ENCODE results near the gene TMCC3. TPM values are rescaled to one million over a fixed set of nuclear protein-coding genes. Genes with fewer than 3 reads are reported as not detected.
"Not testable (repeated sequence)": the region's sequence is repeated elsewhere in the genome, so short reads cannot be mapped to it uniquely, and the experiment has no call there.

Gene TMCC3
- total RNA-seq, 1 donor from 2014 or later: 48.1 TPM

DNA sequence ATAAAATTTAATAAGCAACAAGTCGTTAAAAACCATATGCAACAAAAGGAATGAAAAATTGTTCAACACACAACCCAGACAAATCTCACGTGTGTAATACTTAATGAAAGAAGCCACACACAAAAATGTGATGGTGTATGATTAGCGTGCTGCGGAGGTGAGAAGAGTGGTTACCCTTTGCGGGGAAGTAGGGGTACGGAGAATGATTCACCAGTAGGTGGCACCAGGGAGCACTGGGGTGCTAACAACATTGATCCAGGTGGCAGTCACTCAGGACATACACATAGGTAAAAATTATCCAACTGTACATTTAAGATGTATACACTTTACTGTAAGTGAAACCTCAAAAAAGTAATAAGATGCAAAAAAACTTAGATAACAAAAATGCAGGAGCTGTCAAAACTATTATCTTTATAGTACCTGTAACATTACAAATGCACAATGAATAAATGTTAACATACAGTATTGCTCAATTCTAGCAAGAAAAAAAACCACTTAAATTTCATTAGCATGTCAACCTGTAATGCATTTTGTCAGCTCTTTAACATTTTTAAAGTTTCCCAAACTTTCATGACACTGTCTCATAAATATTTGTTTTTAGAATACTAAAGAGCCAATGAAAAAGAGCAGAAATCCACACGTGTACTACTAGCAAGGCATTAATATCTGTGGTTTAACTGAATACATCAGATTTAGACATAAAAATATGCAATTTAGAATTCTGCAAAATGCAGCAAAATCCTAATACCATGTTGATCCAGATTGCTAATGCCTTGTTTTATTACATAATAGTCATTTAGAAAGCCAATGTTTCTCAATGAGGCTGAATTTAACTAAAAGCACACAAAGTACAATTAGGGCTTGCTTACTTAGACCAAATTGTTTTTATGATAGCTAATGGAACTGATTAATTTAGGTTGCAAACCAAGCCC, 46.7 kb downstream of the TMCC3 start:
- no peak overlapping the region for H3K27ac Mint-ChIP-seq (ENCODE audit: unreplicated experiment)
- H3K4me3 Mint-ChIP-seq (ENCODE audit: unreplicated experiment): no peak overlapping the region
- H3K9me3 Mint-ChIP-seq (ENCODE audit: unreplicated experiment): peaks cover 6% of the 10 kb centered on the region
- peak; percentile 53 for TF ChIP-seq CTCF (IDR thresholded peaks at IDR 0.05; ENCODE audit: unreplicated experiment)
- H3K27me3 Mint-ChIP-seq (ENCODE audit: unreplicated experiment): no peaks in the 10 kb centered on the region
- peaks cover 4% of the 10 kb centered on the region for H3K4me1 Mint-ChIP-seq (ENCODE audit: unreplicated experiment)
- peaks cover 27% of the 10 kb centered on the region for H3K36me3 Mint-ChIP-seq (ENCODE audit: low read depth, unreplicated experiment)
- peak; percentile 57 for DNase-seq (ENCODE audit: low spot score)

DNA sequence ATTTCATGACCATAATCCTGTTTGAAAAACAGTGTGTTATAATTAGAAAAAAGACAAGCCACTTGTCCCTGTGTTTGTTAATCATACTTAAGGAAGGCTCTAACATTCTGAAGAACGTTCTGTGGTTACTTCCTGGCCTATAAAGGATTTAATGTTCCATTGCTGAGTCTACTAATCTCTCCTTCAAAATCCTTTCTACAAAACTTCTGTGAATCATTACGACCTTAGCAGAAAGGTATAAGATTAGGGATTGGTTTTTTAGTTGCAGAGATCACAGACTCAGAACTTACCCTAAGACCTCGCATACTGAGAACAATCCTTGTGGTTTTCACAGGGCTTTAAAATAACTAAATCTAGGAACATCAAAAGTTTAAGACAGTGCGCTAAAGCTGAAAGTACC, 48.3 kb downstream of the TMCC3 start:
- peaks cover 13% of the 10 kb centered on the region for H3K36me3 Mint-ChIP-seq (ENCODE audit: low read depth, unreplicated experiment)
- H3K27me3 Mint-ChIP-seq (ENCODE audit: unreplicated experiment): no peaks in the 10 kb centered on the region
- H3K27ac Mint-ChIP-seq (ENCODE audit: unreplicated experiment): no peak overlapping the region
- H3K9me3 Mint-ChIP-seq (ENCODE audit: unreplicated experiment): no peaks in the 10 kb centered on the region
- H3K4me3 Mint-ChIP-seq (ENCODE audit: unreplicated experiment): no peak overlapping the region
- no peak for TF ChIP-seq CTCF (IDR thresholded peaks at IDR 0.05; ENCODE audit: unreplicated experiment)
- DNase-seq (ENCODE audit: low spot score): no peak
- H3K4me1 Mint-ChIP-seq (ENCODE audit: unreplicated experiment): peaks cover 4% of the 10 kb centered on the region

GRCh38 chr12:94601307-94601706, 49.0 kb downstream of the TMCC3 start:
- not testable (repeated sequence) for H3K36me3 Mint-ChIP-seq (ENCODE audit: low read depth, unreplicated experiment); H3K4me1 Mint-ChIP-seq (ENCODE audit: unreplicated experiment); H3K27ac Mint-ChIP-seq (ENCODE audit: unreplicated experiment); H3K9me3 Mint-ChIP-seq (ENCODE audit: unreplicated experiment); H3K4me3 Mint-ChIP-seq (ENCODE audit: unreplicated experiment); DNase-seq (ENCODE audit: low spot score); H3K27me3 Mint-ChIP-seq (ENCODE audit: unreplicated experiment)

DNA sequence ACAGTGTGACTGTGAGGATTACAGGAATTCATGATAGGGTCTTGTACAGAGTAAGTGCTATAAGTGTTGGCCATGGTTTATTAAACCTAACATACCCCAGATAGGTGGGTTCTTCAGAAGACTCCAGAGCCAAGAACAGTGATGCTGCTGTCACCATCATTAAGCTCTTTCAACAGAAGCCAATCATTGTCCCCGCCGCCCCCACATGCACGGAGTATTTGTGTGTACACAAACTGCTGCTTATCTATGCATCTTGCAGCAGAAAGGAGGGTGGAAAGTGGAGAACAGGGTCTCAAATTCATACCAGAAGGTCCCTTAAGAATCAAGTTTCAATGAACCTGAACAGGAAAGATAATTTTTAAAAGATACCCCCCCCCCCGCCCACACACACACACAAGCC, 51.2 kb downstream of the TMCC3 start:
- Mint-ChIP-seq H3K36me3 (ENCODE audit: low read depth, unreplicated experiment) (no peaks in the 10 kb centered on the region), H3K27me3 (ENCODE audit: unreplicated experiment) (no peaks in the 10 kb centered on the region), H3K27ac (ENCODE audit: unreplicated experiment) (no peak overlapping the region), H3K4me1 (ENCODE audit: unreplicated experiment) (peaks cover 14% of the 10 kb centered on the region), H3K4me3 (ENCODE audit: unreplicated experiment) (no peak overlapping the region), H3K9me3 (ENCODE audit: unreplicated experiment) (no peaks in the 10 kb centered on the region)
- DNase-seq (ENCODE audit: low spot score): no peak
- TF ChIP-seq CTCF (IDR thresholded peaks at IDR 0.05; ENCODE audit: unreplicated experiment): no peak

DNA sequence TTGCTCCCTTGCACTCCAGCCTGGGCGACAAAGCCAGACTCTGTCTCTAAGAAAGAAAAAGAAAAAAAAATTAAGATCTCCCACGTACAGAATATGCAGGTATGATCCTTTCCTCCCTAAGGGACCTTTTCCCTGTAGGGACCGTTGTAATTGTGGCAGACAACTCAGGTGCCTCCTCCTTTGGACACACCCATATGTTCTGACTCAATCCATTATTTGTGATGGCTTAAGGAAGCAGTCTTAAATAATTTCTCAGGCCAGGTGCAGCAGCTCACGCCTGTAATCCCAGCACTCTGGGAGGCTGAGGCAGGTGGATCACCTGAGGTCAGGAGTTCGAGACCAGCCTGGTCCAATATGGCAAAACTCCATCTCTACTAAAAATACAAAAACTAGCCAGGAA, 53.1 kb downstream of the TMCC3 start:
- H3K36me3 Mint-ChIP-seq (ENCODE audit: low read depth, unreplicated experiment): no peaks in the 10 kb centered on the region
- DNase-seq (ENCODE audit: low spot score): no peak
- no peaks in the 10 kb centered on the region for H3K9me3 Mint-ChIP-seq (ENCODE audit: unreplicated experiment)
- H3K4me1 Mint-ChIP-seq (ENCODE audit: unreplicated experiment): peaks cover 19% of the 10 kb centered on the region
- H3K4me3 Mint-ChIP-seq (ENCODE audit: unreplicated experiment): no peak overlapping the region
- no peaks in the 10 kb centered on the region for H3K27me3 Mint-ChIP-seq (ENCODE audit: unreplicated experiment)
- no peak overlapping the region for H3K27ac Mint-ChIP-seq (ENCODE audit: unreplicated experiment)
- no peak for TF ChIP-seq CTCF (IDR thresholded peaks at IDR 0.05; ENCODE audit: unreplicated experiment)

Measured in endothelial cell (in vitro differentiated cells).